ENCODE data around the gene MXI1.

MXI1 gene

DNA sequence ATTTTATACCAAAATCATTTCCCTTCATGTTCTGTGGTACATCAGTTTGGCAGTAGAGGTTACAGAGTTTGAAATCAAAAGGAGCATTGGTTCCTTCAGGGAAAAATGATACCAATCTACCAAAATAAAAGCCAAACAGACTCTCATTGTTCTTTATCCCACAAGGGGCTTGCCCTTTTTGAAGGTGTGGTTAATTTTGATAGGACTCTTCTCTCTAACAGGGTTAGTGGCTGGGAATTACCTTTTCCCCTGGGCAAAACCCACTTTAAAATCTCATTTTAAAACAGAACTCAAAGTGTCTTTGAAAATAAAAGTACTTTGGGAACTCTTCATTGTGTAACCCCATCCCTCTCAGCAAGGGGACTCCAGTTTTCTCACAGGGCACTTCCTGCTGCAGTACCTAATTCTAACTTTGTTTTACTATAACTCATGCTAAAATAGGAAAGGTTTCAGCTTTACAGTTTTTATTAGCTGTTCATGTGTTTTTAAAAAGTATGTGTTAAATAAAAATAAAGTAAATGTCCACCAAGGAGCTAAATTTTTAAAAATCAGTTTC lies 66.7 kb downstream of the MXI1 start:
- H3K4me3 ChIP-seq (replicated peaks; ENCODE audit: low read depth, low read length): no peak overlapping the region
- TF ChIP-seq, protein P1, sequence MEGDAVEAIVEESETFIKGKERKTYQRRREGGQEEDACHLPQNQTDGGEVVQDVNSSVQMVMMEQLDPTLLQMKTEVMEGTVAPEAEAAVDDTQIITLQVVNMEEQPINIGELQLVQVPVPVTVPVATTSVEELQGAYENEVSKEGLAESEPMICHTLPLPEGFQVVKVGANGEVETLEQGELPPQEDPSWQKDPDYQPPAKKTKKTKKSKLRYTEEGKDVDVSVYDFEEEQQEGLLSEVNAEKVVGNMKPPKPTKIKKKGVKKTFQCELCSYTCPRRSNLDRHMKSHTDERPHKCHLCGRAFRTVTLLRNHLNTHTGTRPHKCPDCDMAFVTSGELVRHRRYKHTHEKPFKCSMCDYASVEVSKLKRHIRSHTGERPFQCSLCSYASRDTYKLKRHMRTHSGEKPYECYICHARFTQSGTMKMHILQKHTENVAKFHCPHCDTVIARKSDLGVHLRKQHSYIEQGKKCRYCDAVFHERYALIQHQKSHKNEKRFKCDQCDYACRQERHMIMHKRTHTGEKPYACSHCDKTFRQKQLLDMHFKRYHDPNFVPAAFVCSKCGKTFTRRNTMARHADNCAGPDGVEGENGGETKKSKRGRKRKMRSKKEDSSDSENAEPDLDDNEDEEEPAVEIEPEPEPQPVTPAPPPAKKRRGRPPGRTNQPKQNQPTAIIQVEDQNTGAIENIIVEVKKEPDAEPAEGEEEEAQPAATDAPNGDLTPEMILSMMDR (IDR thresholded peaks at IDR 0.05; ENCODE audit: low read depth, low read length, missing control alignments): no peak
- no peak for DNase-seq (ENCODE audit: extremely low read depth, low read depth)

DNA sequence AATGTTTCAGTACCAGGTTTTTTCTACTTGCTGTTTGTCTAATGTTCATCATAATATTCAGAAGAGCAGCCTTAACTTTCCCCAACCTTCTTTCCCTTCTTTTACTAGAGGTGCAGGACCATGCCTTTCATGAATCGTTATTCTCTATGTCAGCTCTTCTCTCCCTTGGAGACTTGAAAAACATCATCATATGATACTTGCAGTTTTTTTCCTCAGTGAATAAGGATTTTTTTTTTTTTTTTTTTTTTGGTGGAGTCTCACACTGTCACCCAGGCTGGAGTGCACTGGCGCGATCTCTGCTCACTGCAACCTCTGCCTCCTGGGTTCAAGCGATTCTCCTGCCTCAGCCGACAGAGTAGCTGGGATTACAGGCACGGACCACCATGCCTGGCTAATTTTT lies 67.2 kb downstream of the MXI1 start:
- H3K4me3 ChIP-seq (replicated peaks; ENCODE audit: low read depth, low read length): no peak overlapping the region
- TF ChIP-seq, protein P1 (IDR thresholded peaks at IDR 0.05; ENCODE audit: low read depth, low read length, missing control alignments): no peak
- no peak for DNase-seq (ENCODE audit: extremely low read depth, low read depth)

DNA sequence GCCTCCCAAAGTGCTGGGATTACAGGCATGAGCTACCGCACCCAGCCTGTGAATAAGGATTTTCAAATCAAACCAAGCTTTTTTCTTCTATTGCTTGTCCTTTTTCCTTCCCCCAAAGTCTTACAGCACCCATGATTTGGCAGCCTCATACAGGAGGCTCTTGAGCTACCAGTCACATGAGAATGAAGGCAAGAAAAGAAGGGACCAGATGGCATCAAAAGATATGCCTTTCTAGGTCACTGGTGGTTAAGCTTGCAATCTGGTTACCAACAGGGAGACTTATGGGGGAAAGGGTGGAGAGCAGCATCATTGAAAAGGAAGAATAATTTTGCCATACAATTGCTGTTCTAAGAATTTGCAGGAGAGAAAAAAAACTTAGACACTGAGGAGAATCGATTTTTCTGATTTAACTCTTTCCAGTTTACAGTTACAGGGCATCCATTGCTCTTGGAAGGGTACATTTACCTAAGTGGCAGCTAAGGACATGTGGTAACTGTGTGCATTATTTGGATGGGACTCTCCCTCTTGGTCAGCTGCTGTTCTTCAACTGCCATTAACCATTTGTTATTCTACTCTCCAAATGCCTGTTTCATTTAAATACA lies 67.8 kb downstream of the MXI1 start:
- TF ChIP-seq, protein P1 (IDR thresholded peaks at IDR 0.05; ENCODE audit: low read depth, low read length, missing control alignments): no peak
- no peak for DNase-seq (ENCODE audit: extremely low read depth, low read depth)
- H3K4me3 ChIP-seq (replicated peaks; ENCODE audit: low read depth, low read length): no peak overlapping the region

DNA sequence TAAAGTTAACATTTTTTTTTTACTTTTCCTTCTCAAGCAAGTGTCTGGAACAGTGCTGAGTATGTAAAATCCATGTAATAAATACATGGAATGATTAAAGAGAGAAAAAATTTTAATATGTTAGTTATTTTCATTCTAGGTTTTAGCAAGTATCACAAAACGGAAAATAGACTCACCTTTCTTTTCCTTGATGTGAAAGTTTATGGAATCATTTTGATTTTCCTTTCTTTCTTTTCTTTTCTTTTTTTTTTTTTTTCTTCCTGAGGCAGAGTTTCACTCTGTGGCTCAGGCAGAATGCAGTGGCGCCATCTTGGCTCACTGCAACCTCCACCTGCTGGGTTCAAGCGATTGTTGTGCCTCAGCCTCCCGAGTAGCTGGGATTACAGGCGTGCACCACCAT lies 69.2 kb downstream of the MXI1 start:
- no peak for DNase-seq (ENCODE audit: extremely low read depth, low read depth)
- H3K4me3 ChIP-seq (replicated peaks; ENCODE audit: low read depth, low read length): no peak overlapping the region
- TF ChIP-seq, protein P1 (IDR thresholded peaks at IDR 0.05; ENCODE audit: low read depth, low read length, missing control alignments): no peak

DNA sequence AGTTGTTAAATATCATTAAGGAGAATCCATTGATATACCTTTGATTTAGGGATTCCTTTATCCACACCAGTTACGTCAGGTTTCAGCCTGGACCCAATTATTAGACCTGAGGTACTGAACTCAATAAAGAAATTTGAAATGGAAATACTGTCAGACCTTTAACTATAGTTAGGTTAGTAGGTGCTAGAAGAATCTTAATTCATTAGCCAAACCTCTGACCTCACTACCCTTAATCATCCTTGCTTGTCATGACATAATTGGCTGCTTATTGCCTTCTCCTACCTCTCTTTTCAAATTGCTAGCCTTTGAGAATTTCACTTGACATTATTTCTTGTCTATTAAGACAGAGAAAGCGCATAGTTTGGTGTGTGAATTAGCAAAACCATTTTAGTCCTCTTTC lies 70.2 kb downstream of the MXI1 start:
- H3K4me3 ChIP-seq (replicated peaks; ENCODE audit: low read depth, low read length): no peak overlapping the region
- no peak for DNase-seq (ENCODE audit: extremely low read depth, low read depth)
- TF ChIP-seq, protein P1 (IDR thresholded peaks at IDR 0.05; ENCODE audit: low read depth, low read length, missing control alignments): no peak

DNA sequence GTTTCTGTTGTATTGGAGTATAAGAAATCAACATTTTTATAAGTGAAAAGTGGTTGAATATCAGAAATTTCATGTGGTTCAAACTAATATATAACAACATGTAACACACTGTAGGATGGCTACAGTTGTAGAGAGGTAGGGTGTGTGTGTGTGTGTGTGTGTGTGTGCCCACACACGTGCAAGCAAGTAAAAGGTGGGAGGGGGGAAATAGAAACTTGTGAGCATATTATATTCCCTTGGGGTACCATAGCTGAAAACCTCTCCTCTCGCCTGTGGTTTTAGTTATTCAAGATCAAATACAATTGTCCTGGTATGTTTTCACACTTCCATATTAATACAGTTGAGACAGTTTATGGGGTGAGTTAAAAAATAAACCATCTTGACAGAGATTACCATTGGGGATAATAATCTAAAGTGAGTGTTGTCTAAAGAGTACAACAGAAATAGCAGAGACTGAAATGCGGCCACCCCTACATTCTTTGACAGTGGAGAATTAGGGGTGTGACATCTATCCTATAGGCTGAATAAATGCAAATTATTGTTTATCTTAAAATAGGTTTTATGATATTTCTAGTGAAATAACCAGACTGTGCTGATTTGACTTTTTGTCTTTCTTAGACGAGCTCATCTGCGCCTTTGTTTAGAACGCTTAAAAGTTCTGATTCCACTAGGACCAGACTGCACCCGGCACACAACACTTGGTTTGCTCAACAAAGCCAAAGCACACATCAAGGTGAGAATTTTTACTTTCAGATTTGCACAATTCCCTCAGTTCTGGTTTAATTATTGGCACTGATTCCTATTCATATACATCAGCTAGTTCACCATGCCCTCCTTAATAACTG lies 71.4 kb downstream of the MXI1 start:
- TF ChIP-seq, protein P1 (IDR thresholded peaks at IDR 0.05; ENCODE audit: low read depth, low read length, missing control alignments): no peak
- DNase-seq (ENCODE audit: extremely low read depth, low read depth): no peak
- H3K4me3 ChIP-seq (replicated peaks; ENCODE audit: low read depth, low read length): no peak overlapping the region

All from HFF-Myc (cell line).